Uterus (tissue), 4 donors: ENCODE data around the gene CMC1. TPM values are rescaled to one million over a fixed set of nuclear protein-coding genes. Genes with fewer than 3 reads are reported as not detected.

ENCODE experiments used
- DNase-seq, 2 donors: peaks; one replicate each; pipeline ENCODE4 v3.0.0-alpha.2; 2019 to 2020
- H3K27ac ChIP-seq, 2 donors: fragments of 200-600 bp; sonication (generic); 1 replicate in 1 of 2; 2 replicates in 1 of 2; pipeline ENCODE4 v1.5.1; 2016 to 2018
- H3K27me3 ChIP-seq, 2 donors: fragments of 200-600 bp; sonication (generic); one replicate each; pipeline ENCODE4 v1.5.1; 2018 to 2019; ENCODE audit warnings: control low read depth in 1 of 2
- H3K36me3 ChIP-seq, 2 donors: fragments of 200-600 bp; sonication (generic); one replicate each; pipeline ENCODE4 v1.5.1; 2019; ENCODE audit warnings: control low read depth in 1 of 2
- H3K4me1 ChIP-seq, 2 donors: fragments of 200-600 bp; sonication (generic); one replicate each; pipeline ENCODE4 v1.5.1; 2018 to 2019; ENCODE audit warnings: control low read depth in 1 of 2
- H3K4me3 ChIP-seq, 2 donors: fragments of 200-600 bp; sonication (generic); 1 replicate in 1 of 2; 2 replicates in 1 of 2; pipeline ENCODE4 v1.5.1; 2018 to 2019; ENCODE audit warnings: mild to moderate bottlenecking in 1 of 2
- H3K9me3 ChIP-seq, 2 donors: fragments of 200-600 bp; sonication (generic); one replicate each; pipeline ENCODE4 v1.5.1; 2019; ENCODE audit warnings: control low read depth in 1 of 2
- POLR2A ChIP-seq, 2 donors: fragments of 450-650 bp; IDR thresholded peaks; one replicate each; pipeline ENCODE4 v1.6.1; 2016; ENCODE audit warnings: antibody characterized with exemption in 2 of 2, mild to moderate bottlenecking in 1 of 2, moderate library complexity in 1 of 2
- intact Hi-C: fragments of 100-400 bp; cut with DNase I; formaldehyde crosslinking; loops from one replicate; pipeline ENCODE4 v1.15.1; 2023; ENCODE audit warnings: low total_unique reads
- total RNA-seq, 4 donors: library from RNA; depleted of rRNA in 3 of 4; stranded (reverse); fragments of >200 nt in 3 of 4; gene quantifications; one replicate each; pipeline versions ENCODE4 v1.1.0 to v1.2.4, GENCODE V29; 2014 to 2023
- TF ChIP-seq, protein P1 (sequence below), 4 experiments: fragments of 200-600 bp in 2 of 4; fragments of 450-650 bp in 2 of 4; sonication (generic) in 2 of 4; IDR thresholded peaks; one replicate each; pipeline ENCODE4 v1.5.1; 2016 to 2019; ENCODE audit warnings: antibody characterized with exemption in 4 of 4, mild to moderate bottlenecking in 2 of 4, moderate library complexity in 1 of 4
- donor health status: DM: yes; HTN: yes; CAD: no.

CMC1 gene
- total RNA-seq, 4 donors from 2014 or later = 2.0 to 17.8 (median 3.9) TPM

- Histone ChIP-seq H3K36me3 (no peaks in the 10 kb centered on the region), H3K9me3 (no peaks in the 10 kb centered on the region), H3K27ac (no peak overlapping the region), H3K4me1 (no peaks in the 10 kb centered on the region), H3K4me3 (no peak overlapping the region), H3K27me3 (no peaks in the 10 kb centered on the region)
- no peak for DNase-seq
- TF ChIP-seq POLR2A (IDR thresholded peaks at IDR 0.05) = no peak
- TF ChIP-seq, protein P1, sequence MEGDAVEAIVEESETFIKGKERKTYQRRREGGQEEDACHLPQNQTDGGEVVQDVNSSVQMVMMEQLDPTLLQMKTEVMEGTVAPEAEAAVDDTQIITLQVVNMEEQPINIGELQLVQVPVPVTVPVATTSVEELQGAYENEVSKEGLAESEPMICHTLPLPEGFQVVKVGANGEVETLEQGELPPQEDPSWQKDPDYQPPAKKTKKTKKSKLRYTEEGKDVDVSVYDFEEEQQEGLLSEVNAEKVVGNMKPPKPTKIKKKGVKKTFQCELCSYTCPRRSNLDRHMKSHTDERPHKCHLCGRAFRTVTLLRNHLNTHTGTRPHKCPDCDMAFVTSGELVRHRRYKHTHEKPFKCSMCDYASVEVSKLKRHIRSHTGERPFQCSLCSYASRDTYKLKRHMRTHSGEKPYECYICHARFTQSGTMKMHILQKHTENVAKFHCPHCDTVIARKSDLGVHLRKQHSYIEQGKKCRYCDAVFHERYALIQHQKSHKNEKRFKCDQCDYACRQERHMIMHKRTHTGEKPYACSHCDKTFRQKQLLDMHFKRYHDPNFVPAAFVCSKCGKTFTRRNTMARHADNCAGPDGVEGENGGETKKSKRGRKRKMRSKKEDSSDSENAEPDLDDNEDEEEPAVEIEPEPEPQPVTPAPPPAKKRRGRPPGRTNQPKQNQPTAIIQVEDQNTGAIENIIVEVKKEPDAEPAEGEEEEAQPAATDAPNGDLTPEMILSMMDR (IDR thresholded peaks at IDR 0.05) = no peak
- intact Hi-C loops = no loop called here
These were observed 2.1 kb downstream of the CMC1 start for GRCh38 chr3:28243424-28244106.

DNA sequence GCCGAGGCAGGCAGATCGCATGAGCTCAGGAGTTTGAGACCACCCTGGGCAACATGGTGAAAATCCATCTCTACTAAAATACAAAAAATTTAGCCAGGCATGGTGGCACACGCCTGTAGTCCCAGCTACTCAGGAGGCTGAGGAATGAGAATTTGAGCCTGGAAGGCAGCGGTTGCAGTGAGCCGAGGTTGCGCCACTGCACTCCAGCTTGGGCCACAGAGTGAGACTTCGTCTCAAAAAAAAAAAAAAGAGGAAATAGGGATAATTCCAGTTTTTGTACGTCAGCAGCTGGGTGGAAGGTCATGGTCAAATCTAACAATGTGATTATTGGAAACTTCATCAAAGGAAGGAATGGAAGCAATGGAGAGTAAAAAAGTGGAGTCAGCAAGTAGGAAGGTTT is 3.1 kb downstream of the CMC1 start:
- H3K4me3 ChIP-seq = no peak overlapping the region
- no peak for TF ChIP-seq POLR2A (IDR thresholded peaks at IDR 0.05)
- TF ChIP-seq, protein P1 (IDR thresholded peaks at IDR 0.05) = no peak
- H3K9me3 ChIP-seq = no peaks in the 10 kb centered on the region
- DNase-seq = no peak
- H3K27me3 ChIP-seq = no peaks in the 10 kb centered on the region
- intact Hi-C loops = no loop called here
- H3K36me3 ChIP-seq = no peaks in the 10 kb centered on the region
- no peaks in the 10 kb centered on the region for H3K4me1 ChIP-seq
- no peak overlapping the region for H3K27ac ChIP-seq

DNA sequence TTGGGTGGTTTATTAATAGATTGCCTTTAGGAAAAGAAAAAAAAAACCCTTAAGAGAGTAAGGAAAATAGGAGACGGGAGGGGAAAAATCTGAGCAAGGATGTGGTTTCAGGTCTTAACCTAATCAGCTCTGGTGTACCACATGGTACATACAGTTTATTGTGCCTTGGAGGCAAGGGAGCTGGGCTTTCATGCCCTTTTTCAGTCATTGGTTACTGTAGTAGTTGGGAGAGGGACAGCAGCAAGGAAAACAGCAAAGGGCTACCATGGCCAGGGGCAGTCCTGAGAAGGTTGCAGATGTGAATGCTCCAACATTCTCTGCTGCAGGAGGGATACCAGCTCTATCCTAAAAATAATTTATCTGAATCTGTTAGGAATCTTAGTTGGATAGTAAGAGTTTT is 5.9 kb downstream of the CMC1 start:
- Histone ChIP-seq H3K4me3 (no peak overlapping the region), H3K4me1 (no peaks in the 10 kb centered on the region), H3K27me3 (no peaks in the 10 kb centered on the region), H3K9me3 (no peaks in the 10 kb centered on the region), H3K36me3 (no peaks in the 10 kb centered on the region), H3K27ac (no peak overlapping the region)
- TF ChIP-seq, protein P1 (IDR thresholded peaks at IDR 0.05) = no peak
- no peak for TF ChIP-seq POLR2A (IDR thresholded peaks at IDR 0.05)
- no peak for DNase-seq
- intact Hi-C loops = no loop called here

DNA sequence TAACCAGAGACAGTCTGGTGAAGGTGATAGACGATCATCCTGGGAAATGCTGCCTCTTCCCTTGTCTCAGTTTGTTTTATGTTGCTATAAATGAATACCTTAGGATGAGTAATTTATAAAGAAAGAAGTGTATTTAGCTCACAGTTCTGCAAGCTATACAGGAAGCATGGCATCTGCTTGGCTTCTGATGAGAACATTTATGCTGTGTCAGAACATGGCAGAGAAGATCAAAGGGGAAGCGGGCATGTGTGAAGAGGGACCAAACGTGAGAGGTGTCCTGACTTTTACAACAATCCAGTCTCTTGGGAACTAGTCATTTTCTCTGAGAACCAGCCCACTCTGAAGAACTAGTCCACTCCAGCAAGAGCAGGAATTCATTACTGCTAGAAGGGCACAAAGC is 9.6 kb downstream of the CMC1 start:
- Histone ChIP-seq H3K9me3 (no peaks in the 10 kb centered on the region), H3K4me3 (no peak overlapping the region), H3K27me3 (no peaks in the 10 kb centered on the region), H3K36me3 (no peaks in the 10 kb centered on the region), H3K27ac (no peak overlapping the region), H3K4me1 (no peaks in the 10 kb centered on the region)
- no peak for TF ChIP-seq POLR2A (IDR thresholded peaks at IDR 0.05)
- TF ChIP-seq, protein P1 (IDR thresholded peaks at IDR 0.05) = no peak
- no peak for DNase-seq
- intact Hi-C loops = no loop called here

DNA sequence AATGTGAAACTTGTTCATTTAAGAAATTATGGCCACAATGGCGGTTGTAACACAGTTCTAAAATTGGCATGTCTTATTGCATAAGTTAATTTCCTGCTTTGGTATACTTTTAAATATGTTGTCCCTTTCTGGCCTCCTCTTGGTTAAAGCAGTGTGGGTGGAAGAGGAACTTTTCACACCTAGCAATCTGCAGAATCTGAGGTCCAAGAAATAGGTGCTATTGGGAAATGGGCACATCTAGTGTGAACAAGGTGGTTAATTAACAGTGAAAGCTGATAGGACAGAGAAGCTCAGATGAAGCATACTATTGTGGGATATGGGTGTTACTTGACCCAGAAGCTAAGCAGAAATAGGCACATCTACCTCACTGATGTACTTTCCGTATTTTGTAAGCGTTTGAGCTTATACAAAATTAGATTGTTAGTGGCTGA is 10.6 kb downstream of the CMC1 start:
- TF ChIP-seq POLR2A (IDR thresholded peaks at IDR 0.05) = no peak
- TF ChIP-seq, protein P1 (IDR thresholded peaks at IDR 0.05) = no peak
- no peak overlapping the region for H3K27ac ChIP-seq
- H3K27me3 ChIP-seq = no peaks in the 10 kb centered on the region
- H3K4me1 ChIP-seq = no peaks in the 10 kb centered on the region
- no peaks in the 10 kb centered on the region for H3K9me3 ChIP-seq
- DNase-seq = no peak
- intact Hi-C loops = no loop called here
- no peak overlapping the region for H3K4me3 ChIP-seq
- H3K36me3 ChIP-seq = no peaks in the 10 kb centered on the region
